Vagina (tissue), 2 donors: ENCODE measurements around the gene NEDD1. TPM values are rescaled to one million over a fixed set of nuclear protein-coding genes. Genes with fewer than 3 reads are reported as not detected.
A peak's percentile ranks its signal among the peaks of the same experiment; 100 is the strongest.

Experiments used
- DNase-seq, 2 donors: peaks; one replicate each; pipeline ENCODE4 v3.0.0-alpha.2; 2017; ENCODE audit errors: extremely low spot score in 2 of 2
- H3K27ac ChIP-seq: fragments of 200-600 bp; sonication (generic); one replicate; pipeline ENCODE4 v1.5.1; 2019
- H3K27me3 ChIP-seq: fragments of 200-600 bp; sonication (generic); one replicate; pipeline ENCODE4 v1.5.1; 2019
- H3K36me3 ChIP-seq, 2 donors: fragments of 200-600 bp; sonication (generic); one replicate each; pipeline ENCODE4 v1.5.1; 2017 to 2019
- H3K4me1 ChIP-seq: fragments of 200-600 bp; sonication (generic); one replicate; pipeline ENCODE4 v1.5.1; 2019
- H3K4me3 ChIP-seq, 2 donors: fragments of 200-600 bp; sonication (generic); 1 replicate in 1 of 2; 2 replicates in 1 of 2; pipeline ENCODE4 v1.5.1; 2016 to 2019
- H3K9me3 ChIP-seq: fragments of 200-600 bp; sonication (generic); one replicate; pipeline ENCODE4 v1.5.1; 2019
- CTCF ChIP-seq, 3 experiments: fragments of 450-650 bp in 2 of 3; fragments of 200-600 bp in 1 of 3; sonication (generic) in 1 of 3; IDR thresholded peaks; one replicate each; pipeline ENCODE4 v1.5.1; 2017 to 2019; ENCODE audit warnings: antibody characterized with exemption in 3 of 3, mild to moderate bottlenecking in 2 of 3, moderate library complexity in 2 of 3
- POLR2A ChIP-seq, 2 donors: fragments of 450-650 bp; IDR thresholded peaks; one replicate each; pipeline ENCODE4 v1.6.1; 2017; ENCODE audit warnings: antibody characterized with exemption in 2 of 2, mild to moderate bottlenecking in 2 of 2, moderate library complexity in 2 of 2
- POLR2AphosphoS5 ChIP-seq, 2 donors: sonication (generic); formaldehyde crosslinking; IDR thresholded peaks; one replicate each; pipeline ENCODE4 v1.9.0; 2017; ENCODE audit warnings: antibody characterized with exemption in 2 of 2, mild to moderate bottlenecking in 2 of 2, low read depth in 1 of 2; ENCODE audit not compliant: insufficient read depth in 1 of 2
- intact Hi-C: fragments of 100-400 bp; cut with DNase I; formaldehyde crosslinking; loops from one replicate; pipeline ENCODE4 v1.15.1; 2023
- total RNA-seq: library from RNA; depleted of rRNA; stranded (reverse); fragments of >200 nt; gene quantifications from one replicate; pipeline ENCODE4 v1.2.3, GENCODE V29; 2016

NEDD1 gene
- total RNA-seq, 1 donor from 2014 or later, result 10.1 TPM

- Histone ChIP-seq H3K36me3 (no peaks in the 10 kb centered on the region), H3K4me1 (peaks cover 9% of the 10 kb centered on the region), H3K9me3 (no peaks in the 10 kb centered on the region), H3K27me3 (no peaks in the 10 kb centered on the region), H3K27ac (no peak overlapping the region), H3K4me3 (no peak overlapping the region)
- no peak for TF ChIP-seq POLR2A (IDR thresholded peaks at IDR 0.05)
- intact Hi-C loops, result no loop called here
- DNase-seq, result no peak
Observed at GRCh38 chr12:96979532-96979931, 72.5 kb downstream of the NEDD1 start.

GRCh38 chr12:96980991-96981414, 73.9 kb downstream of the NEDD1 start:
- TF ChIP-seq POLR2A (IDR thresholded peaks at IDR 0.05) (no peak), CTCF (IDR thresholded peaks at IDR 0.05) (no peak), POLR2AphosphoS5 (IDR thresholded peaks at IDR 0.05; ENCODE audit: insufficient read depth in 1 of 2, low read depth in 1 of 2) (no peak)
- no peak overlapping the region for H3K27ac ChIP-seq
- H3K4me3 ChIP-seq, result no peak overlapping the region
- H3K27me3 ChIP-seq, result no peaks in the 10 kb centered on the region
- no peak for DNase-seq
- peaks cover 15% of the 10 kb centered on the region for H3K4me1 ChIP-seq
- H3K9me3 ChIP-seq, result no peaks in the 10 kb centered on the region
- no peaks in the 10 kb centered on the region for H3K36me3 ChIP-seq
- intact Hi-C loops, result no loop called here

- Histone ChIP-seq H3K4me3 (no peak overlapping the region), H3K27me3 (no peaks in the 10 kb centered on the region), H3K27ac (no peak overlapping the region), H3K4me1 (peaks cover 18% of the 10 kb centered on the region), H3K9me3 (no peaks in the 10 kb centered on the region), H3K36me3 (no peaks in the 10 kb centered on the region)
- TF ChIP-seq CTCF (IDR thresholded peaks at IDR 0.05) (no peak), POLR2AphosphoS5 (IDR thresholded peaks at IDR 0.05; ENCODE audit: insufficient read depth in 1 of 2, low read depth in 1 of 2) (no peak), POLR2A (IDR thresholded peaks at IDR 0.05) (no peak)
- no peak for DNase-seq
- intact Hi-C loops, result no loop called here
Observed at GRCh38 chr12:96981911-96982310, 74.9 kb downstream of the NEDD1 start.

- peaks cover 18% of the 10 kb centered on the region for H3K4me1 ChIP-seq
- intact Hi-C loops, result no loop called here
- DNase-seq, result no peak
Observed at GRCh38 chr12:96982671-96983070, 75.6 kb downstream of the NEDD1 start.

GRCh38 chr12:96985515-96986362, 78.7 kb downstream of the NEDD1 start:
- Histone ChIP-seq H3K9me3 (no peaks in the 10 kb centered on the region), H3K4me1 (peaks cover 18% of the 10 kb centered on the region), H3K27me3 (no peaks in the 10 kb centered on the region), H3K27ac (no peak overlapping the region), H3K4me3 (peak overlapping the region; percentile 32 to 43), H3K36me3 (no peaks in the 10 kb centered on the region)
- intact Hi-C loops, result no loop called here
- TF ChIP-seq POLR2A (IDR thresholded peaks at IDR 0.05), result no peak
- TF ChIP-seq CTCF (IDR thresholded peaks at IDR 0.05), result peak; percentile 18 to 68 (median 37)
- no peak for TF ChIP-seq POLR2AphosphoS5 (IDR thresholded peaks at IDR 0.05; ENCODE audit: insufficient read depth in 1 of 2, low read depth in 1 of 2)
- no peak for DNase-seq

More at GRCh38 chr12:96982671-96983070, 75.6 kb downstream of the NEDD1 start:
- Histone ChIP-seq H3K9me3 (no peaks in the 10 kb centered on the region), H3K27me3 (no peaks in the 10 kb centered on the region), H3K36me3 (no peaks in the 10 kb centered on the region), H3K27ac (no peak overlapping the region), H3K4me3 (no peak overlapping the region)
- TF ChIP-seq CTCF (IDR thresholded peaks at IDR 0.05), result no peak
- TF ChIP-seq POLR2A (IDR thresholded peaks at IDR 0.05), result no peak
- no peak for TF ChIP-seq POLR2AphosphoS5 (IDR thresholded peaks at IDR 0.05; ENCODE audit: insufficient read depth in 1 of 2, low read depth in 1 of 2)
